ENCODE results near the gene HLA-DMB. TPM values are rescaled to one million over a fixed set of nuclear protein-coding genes. Genes with fewer than 3 reads are reported as not detected.
A peak's percentile ranks its signal among the peaks of the same experiment; 100 is the strongest.

HLA-DMB gene
- total RNA-seq, 1 experiment from 2014 or later, result 1.7 TPM

DNA sequence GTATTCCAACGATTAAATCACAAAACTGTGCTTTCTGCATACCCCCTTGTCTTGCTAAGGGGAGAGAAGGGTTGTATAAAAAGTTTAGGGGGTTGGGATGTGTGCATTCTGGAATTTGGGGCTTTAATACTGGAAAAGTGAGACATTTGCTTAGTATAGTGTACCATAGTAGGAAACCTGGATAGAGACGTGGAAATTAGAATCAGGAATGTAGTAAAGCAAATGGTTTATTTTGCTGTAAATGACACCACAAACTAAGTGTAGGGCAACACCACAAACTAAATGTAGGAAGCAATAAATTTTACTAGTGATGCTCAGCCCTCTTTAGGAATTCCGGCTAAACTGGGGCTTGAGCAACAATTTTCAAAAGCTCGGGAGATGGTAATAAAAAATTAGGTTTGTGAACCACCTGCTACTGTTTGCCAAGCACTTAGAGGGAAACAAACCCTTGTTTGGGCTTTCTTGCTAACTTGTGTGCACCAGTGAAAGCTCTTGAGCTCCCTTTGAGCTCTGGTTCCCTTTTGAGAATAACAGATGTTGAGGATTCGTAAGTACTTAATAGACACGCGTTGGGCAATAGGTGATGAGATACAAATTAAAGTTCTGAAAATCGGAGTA is 41.4 kb upstream of the HLA-DMB start:
- H3K79me2 ChIP-seq (ENCODE audit: insufficient read depth, low read length), result peaks cover 4% of the 10 kb centered on the region; the same call in 1 of the 2 replicates
- no peak overlapping the region for H3K18ac ChIP-seq (ENCODE audit: insufficient read length, low read depth, low read length)
- H3T11ph ChIP-seq (ENCODE audit: low read length), result no peak overlapping the region
- Mint-ChIP-seq H3K9me3 (no peaks in the 10 kb centered on the region), H3K27ac (peak overlapping the region in 1 of 3 experiments; percentile 88; a peak in 2 of 7 replicates), H3K4me1 (peaks cover 10 to 32% of the 10 kb centered on the region in 2 experiments; a peak in 3 of 4 replicates), H3K36me3 (ENCODE audit: insufficient read depth in 1 of 3, low read depth in 3 of 3) (peaks cover 43 to 51% (median 45%) of the 10 kb centered on the region in 3 experiments), H3K27me3 (ENCODE audit: low read depth) (peaks cover 5% of the 10 kb centered on the region), H3K4me3 (no peak overlapping the region)
- H3K23ac ChIP-seq (ENCODE audit: insufficient read length, low read depth, low read length), result no peak overlapping the region
- H3K56ac ChIP-seq (ENCODE audit: insufficient read length, low read depth, low read length), result no peak overlapping the region
- H4K20me1 ChIP-seq (ENCODE audit: control insufficient read depth, insufficient read depth, insufficient read length), result no peaks in the 10 kb centered on the region
- H2AFZ ChIP-seq (ENCODE audit: low read length), result no peak overlapping the region
- no CpG with 5 or more reads among the region's 8 CpGs for WGBS (ENCODE audit: extremely low coverage, insufficient read length, low lambda C conversion rate)
- no peaks in the 10 kb centered on the region for H3K9me3 ChIP-seq (ENCODE audit: control insufficient read depth, low read depth, low read length)
- H3K27me3 ChIP-seq (ENCODE audit: insufficient read depth, low read length), result no peaks in the 10 kb centered on the region
- no peak overlapping the region for H4K5ac ChIP-seq (ENCODE audit: insufficient read length, low read depth, low read length)
- H2BK20ac ChIP-seq (ENCODE audit: low read depth, low read length, poor library complexity, severe bottlenecking), result no peak overlapping the region
- peaks cover 11% of the 10 kb centered on the region for H3K79me1 ChIP-seq (ENCODE audit: insufficient read depth, low read depth, low read length, poor library complexity, severe bottlenecking)
- H2BK12ac ChIP-seq (ENCODE audit: insufficient read length, low read depth, low read length), result no peak overlapping the region
- no peak overlapping the region for H3K9ac ChIP-seq (ENCODE audit: extremely low read depth, insufficient read length, low read length)
- H2AK5ac ChIP-seq (ENCODE audit: insufficient read length, low read length), result no peak overlapping the region
- no peak overlapping the region for H3K4me2 ChIP-seq (ENCODE audit: insufficient read depth, insufficient read length, low read length)
- no peak for TF ChIP-seq CTCF (conservative IDR thresholded peaks at IDR 0.05)
- no peaks in the 10 kb centered on the region for H3K4me1 ChIP-seq (ENCODE audit: insufficient read depth, low read length)
- H2BK120ac ChIP-seq (ENCODE audit: low read depth, low read length, poor library complexity, severe bottlenecking), result no peak overlapping the region
- no peak overlapping the region for H3K27ac ChIP-seq (ENCODE audit: insufficient read length, low read depth, low read length)
- H2BK15ac ChIP-seq (ENCODE audit: low read depth, low read length), result no peak overlapping the region
- H4K91ac ChIP-seq (ENCODE audit: insufficient read length, low read depth, low read length), result no peak overlapping the region
- H3K14ac ChIP-seq (ENCODE audit: insufficient read depth, low read length), result no peak overlapping the region
- no peak overlapping the region for H4K8ac ChIP-seq (replicated peaks; ENCODE audit: insufficient read length, low read depth, low read length)
- no peaks in the 10 kb centered on the region for H3K23me2 ChIP-seq (ENCODE audit: insufficient read length, low read depth, low read length, poor library complexity, severe bottlenecking)
- no peak overlapping the region for H3K4ac ChIP-seq (ENCODE audit: low read depth, low read length)
- no peak overlapping the region for H2BK5ac ChIP-seq (ENCODE audit: insufficient read length, low read length)
- DNase-seq, result no peak
